ENCODE results near the gene LACTB.

Gene LACTB

GRCh38 chr15:63187589-63188226, 66.0 kb downstream of the LACTB start:
- no peak overlapping the region for H3K4me3 ChIP-seq (ENCODE audit: low read depth, low read length)
- TF ChIP-seq CTCF (IDR thresholded peaks at IDR 0.05; ENCODE audit: low read depth, low read length, missing control alignments), result no peak
- no peak for DNase-seq (ENCODE audit: low read depth)
- in situ Hi-C loops (cut with HindIII; ENCODE audit: low sequenced_read_pairs), result loop anchor here (5.0 kb wide), 1 partner anchor 70 kb away; no protein-coding TSS in a partner anchor

DNA sequence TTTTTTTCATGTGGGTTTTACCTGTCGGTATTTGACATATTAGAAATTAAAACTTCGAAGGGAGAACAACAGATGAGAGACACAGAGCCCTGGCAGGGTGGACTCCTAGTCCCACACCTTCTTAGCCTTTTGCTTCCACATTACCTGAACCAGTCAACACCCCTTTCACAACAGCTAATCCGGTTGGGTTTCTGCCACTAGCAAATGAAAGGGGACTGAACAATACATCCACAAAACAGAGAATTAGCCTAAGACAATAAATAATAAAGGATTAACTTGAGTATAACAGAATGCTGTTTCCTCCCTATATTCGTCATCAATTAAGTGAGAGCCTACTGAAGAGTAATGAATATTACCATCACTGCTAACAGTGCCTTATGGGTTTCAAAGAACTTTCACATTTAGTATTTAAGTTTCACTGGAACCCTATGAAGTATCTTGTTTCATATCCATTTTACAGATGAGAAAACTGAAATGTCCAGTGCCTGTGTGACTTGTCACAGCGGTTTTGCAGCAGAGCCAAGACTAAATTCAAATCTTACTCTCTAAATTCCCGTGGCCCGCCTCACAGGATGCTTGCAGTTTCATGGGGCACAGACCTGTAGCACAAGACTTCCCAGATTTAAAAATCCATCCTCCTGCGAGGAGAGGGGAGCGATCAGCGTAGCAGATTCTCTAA, 66.7 kb downstream of the LACTB start:
- no peak for DNase-seq (ENCODE audit: low read depth)
- TF ChIP-seq CTCF (IDR thresholded peaks at IDR 0.05; ENCODE audit: low read depth, low read length, missing control alignments), result no peak
- in situ Hi-C loops (cut with HindIII; ENCODE audit: low sequenced_read_pairs), result loop anchor here (5.0 kb wide), 1 partner anchor 69 kb away; no protein-coding TSS in a partner anchor
- H3K4me3 ChIP-seq (ENCODE audit: low read depth, low read length), result peak overlapping the region; percentile 79

- in situ Hi-C loops (cut with HindIII; ENCODE audit: low sequenced_read_pairs), result loop anchor here (5.0 kb wide), 1 partner anchor 68 kb away; no protein-coding TSS in a partner anchor
- peak; percentile 3 for TF ChIP-seq CTCF (IDR thresholded peaks at IDR 0.05; ENCODE audit: low read depth, low read length, missing control alignments)
- DNase-seq (ENCODE audit: low read depth), result peak; percentile 86
- H3K4me3 ChIP-seq (ENCODE audit: low read depth, low read length), result peak within 1 kb of the TSS; percentile 79
These were observed 67.5 kb downstream of the LACTB start, which contains the start of gene RAB8B for GRCh38 chr15:63188926-63189871. RAB8B (plus strand) TSS chr15:63189606; CDS start chr15:63189625, 19 bp downstream.

DNA sequence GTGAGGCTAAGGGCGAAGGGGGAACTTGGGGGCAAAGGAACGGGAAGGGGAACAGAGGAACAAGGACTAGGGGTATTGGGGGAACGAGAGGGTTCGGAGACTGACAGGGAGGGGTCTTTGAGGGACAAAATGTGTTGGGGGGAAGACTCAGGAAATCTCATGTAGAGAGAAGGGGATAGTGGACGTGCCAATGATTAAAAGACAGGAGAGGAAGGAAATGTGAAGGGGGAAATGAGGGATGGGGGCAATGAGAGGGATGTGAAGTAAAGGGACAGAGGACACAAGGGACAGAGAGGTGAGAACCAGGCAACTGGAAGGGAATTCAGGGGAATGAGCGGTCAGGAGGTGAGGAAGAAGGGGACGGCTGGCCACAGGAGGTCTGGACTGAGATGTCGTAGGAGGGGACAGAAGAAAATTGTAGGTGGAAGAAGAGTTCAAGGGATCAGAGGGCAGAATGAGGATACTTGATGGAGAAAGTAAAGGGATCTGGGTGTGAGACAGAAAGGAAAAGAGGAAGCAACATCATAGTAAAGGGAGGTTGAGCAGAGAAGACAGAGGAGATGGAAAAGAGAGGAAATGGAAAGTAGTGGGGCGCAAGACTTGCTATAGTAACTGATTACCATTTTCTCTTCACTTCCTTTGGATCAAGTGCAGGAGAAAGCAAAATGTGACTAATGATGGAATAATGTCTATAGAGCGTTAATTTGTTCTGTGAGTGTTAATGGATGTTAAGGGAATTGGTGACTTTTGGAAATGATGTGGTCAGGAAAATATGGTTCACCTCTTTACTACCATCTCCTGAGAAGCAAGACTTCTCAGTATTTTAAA, 68.5 kb downstream of the LACTB start:
- in situ Hi-C loops (cut with HindIII; ENCODE audit: low sequenced_read_pairs), result loop anchor here (5.0 kb wide), 1 partner anchor 67 kb away; no protein-coding TSS in a partner anchor
- peak overlapping the region; percentile 79 for H3K4me3 ChIP-seq (ENCODE audit: low read depth, low read length)
- no peak for DNase-seq (ENCODE audit: low read depth)
- no peak for TF ChIP-seq CTCF (IDR thresholded peaks at IDR 0.05; ENCODE audit: low read depth, low read length, missing control alignments)

GRCh38 chr15:63190769-63191649, 69.3 kb downstream of the LACTB start:
- peak overlapping the region; percentile 79 for H3K4me3 ChIP-seq (ENCODE audit: low read depth, low read length)
- in situ Hi-C loops (cut with HindIII; ENCODE audit: low sequenced_read_pairs), result no loop called here
- DNase-seq (ENCODE audit: low read depth), result no peak
- TF ChIP-seq CTCF (IDR thresholded peaks at IDR 0.05; ENCODE audit: low read depth, low read length, missing control alignments), result no peak

Measured in astrocyte of the cerebellum (primary cell).